ENCODE results near the gene NSFL1C. TPM values are rescaled to one million over a fixed set of nuclear protein-coding genes. Genes with fewer than 3 reads are reported as not detected.
"Not testable (repeated sequence)": the region's sequence is repeated elsewhere in the genome, so short reads cannot be mapped to it uniquely, and the experiment has no call there.

The NSFL1C gene
- total RNA-seq, 1 donor = 22.0 TPM

- no peak for TF ChIP-seq CTCF (IDR thresholded peaks at IDR 0.05; ENCODE audit: insufficient read depth, low read depth, low read length)
These were observed 63.0 kb downstream of the NSFL1C start for GRCh38 chr20:1403624-1404023.

GRCh38 chr20:1402149-1402548 is 64.5 kb downstream of the NSFL1C start:
- TF ChIP-seq CTCF (IDR thresholded peaks at IDR 0.05; ENCODE audit: insufficient read depth, low read depth, low read length) = no peak
- DNase-seq (ENCODE audit: low read depth) = peak; percentile 67

More at GRCh38 chr20:1403624-1404023, 63.0 kb downstream of the NSFL1C start:
- no peak for DNase-seq (ENCODE audit: low read depth)
- no peak overlapping the region for H3K4me3 ChIP-seq (ENCODE audit: low read depth, low read length)

GRCh38 chr20:1401451-1401907 is 65.2 kb downstream of the NSFL1C start:
- no peak for DNase-seq (ENCODE audit: low read depth)
- H3K4me3 ChIP-seq (ENCODE audit: low read depth, low read length) = no peak overlapping the region
- no peak for TF ChIP-seq CTCF (IDR thresholded peaks at IDR 0.05; ENCODE audit: insufficient read depth, low read depth, low read length)

More at GRCh38 chr20:1402149-1402548, 64.5 kb downstream of the NSFL1C start:
- H3K4me3 ChIP-seq (ENCODE audit: low read depth, low read length) = no peak overlapping the region

GRCh38 chr20:1399678-1400366 is 66.8 kb downstream of the NSFL1C start:
- DNase-seq (ENCODE audit: low read depth) = peak; percentile 85
- not testable (repeated sequence) for H3K4me3 ChIP-seq (ENCODE audit: low read depth, low read length)

- not testable (repeated sequence) for DNase-seq (ENCODE audit: low read depth); H3K4me3 ChIP-seq (ENCODE audit: low read depth, low read length)
These were observed 68.5 kb downstream of the NSFL1C start for GRCh38 chr20:1398185-1398584.

GRCh38 chr20:1397710-1398109 is 68.9 kb downstream of the NSFL1C start:
- DNase-seq (ENCODE audit: low read depth) = no peak
- no peak overlapping the region for H3K4me3 ChIP-seq (ENCODE audit: low read depth, low read length)
- TF ChIP-seq CTCF (IDR thresholded peaks at IDR 0.05; ENCODE audit: insufficient read depth, low read depth, low read length) = peak; percentile 31

GRCh38 chr20:1396702-1397101 is 69.9 kb downstream of the NSFL1C start:
- DNase-seq (ENCODE audit: low read depth) = no peak
- H3K4me3 ChIP-seq (ENCODE audit: low read depth, low read length) = no peak overlapping the region
- no peak for TF ChIP-seq CTCF (IDR thresholded peaks at IDR 0.05; ENCODE audit: insufficient read depth, low read depth, low read length)

- no peak overlapping the region for H3K4me3 ChIP-seq (ENCODE audit: low read depth, low read length)
- TF ChIP-seq CTCF (IDR thresholded peaks at IDR 0.05; ENCODE audit: insufficient read depth, low read depth, low read length) = no peak
- DNase-seq (ENCODE audit: low read depth) = no peak
These were observed 70.4 kb downstream of the NSFL1C start for GRCh38 chr20:1396264-1396663.

All from fibroblast of villous mesenchyme (primary cell).